OCI-LY7 (cell line): ENCODE results near the gene RNF212. TPM values are rescaled to one million over a fixed set of nuclear protein-coding genes. Genes with fewer than 3 reads are reported as not detected.

ENCODE experiments used
- BruUV-seq: library from RNA; stranded (reverse); fragments of 400-500 nt; replicated peaks from 2 replicates; lab custom pipeline; 2021; lab: Mats Ljungman, UMichigan
- CTCF ChIA-PET: fragments of 300-600 bp; sonication (Branson Sonifier 250); formaldehyde crosslinking; loops from one replicate; lab custom pipeline; 2022; ENCODE audit warnings: antibody characterized with exemption; ENCODE audit not compliant: unreplicated experiment; lab: Charles Lee
- POLR2A ChIA-PET: fragments of 300-600 bp; sonication (Branson Sonifier 250); formaldehyde crosslinking; loops from one replicate; lab custom pipeline; 2022; ENCODE audit warnings: antibody characterized with exemption; lab: Charles Lee
- DNase-seq: peaks from one replicate; pipeline ENCODE4 v3.0.0-alpha.2; 2015; ENCODE audit warnings: low spot score
- H2AFZ ChIP-seq: fragments of 200-600 bp; sonication (generic), shearing (Covaris generic); 2 replicates; pipeline ENCODE4 v1.6.1; 2014; ENCODE audit warnings: mild to moderate bottlenecking, antibody characterized with exemption, low read length, moderate library complexity
- H3K27ac ChIP-seq: fragments of 200-600 bp; sonication (generic); 2 replicates; pipeline ENCODE4 v1.5.1; 2014; ENCODE audit warnings: mixed run types, low read depth, mild to moderate bottlenecking, moderate library complexity, low read length, inconsistent platforms; ENCODE audit not compliant: poor library complexity, severe bottlenecking
- H3K36me3 ChIP-seq: fragments of 200-600 bp; sonication (generic); 2 replicates; pipeline ENCODE4 v1.6.1; 2014; ENCODE audit warnings: mild to moderate bottlenecking, antibody characterized with exemption, low read length, moderate library complexity, mixed read lengths; ENCODE audit not compliant: insufficient read depth
- H3K4me1 ChIP-seq: fragments of 200-600 bp; sonication (generic); 2 replicates; pipeline ENCODE4 v1.5.1; 2014; ENCODE audit warnings: mild to moderate bottlenecking, low read length; ENCODE audit not compliant: insufficient read depth, poor library complexity, severe bottlenecking
- H3K4me2 ChIP-seq: fragments of 200-600 bp; sonication (generic); 2 replicates; pipeline ENCODE4 v1.6.1; 2014; ENCODE audit warnings: mild to moderate bottlenecking, low read length
- H3K4me3 ChIP-seq: fragments of 200-600 bp; sonication (generic); 2 replicates; pipeline ENCODE4 v1.5.1; 2014; ENCODE audit warnings: mild to moderate bottlenecking, low read depth, low read length; ENCODE audit not compliant: poor library complexity, severe bottlenecking
- H3K79me2 ChIP-seq: fragments of 200-600 bp; sonication (generic); 2 replicates; pipeline ENCODE4 v1.6.1; 2016; ENCODE audit warnings: low read depth, mild to moderate bottlenecking, low read length, moderate library complexity, mixed read lengths; ENCODE audit not compliant: insufficient read depth
- H3K9me2 ChIP-seq: fragments of 200-600 bp; sonication (generic); 2 replicates; pipeline ENCODE4 v1.6.1; 2016; ENCODE audit warnings: mild to moderate bottlenecking, low read length, mixed read lengths; ENCODE audit not compliant: insufficient read depth
- H3K9me3 ChIP-seq: fragments of 200-600 bp; sonication (generic); 2 replicates; pipeline ENCODE4 v1.6.1; 2014; ENCODE audit warnings: mild to moderate bottlenecking, mixed run types, low read length, mixed read lengths
- H4K20me1 ChIP-seq: fragments of 200-600 bp; sonication (generic); 2 replicates; pipeline ENCODE4 v1.6.1; 2014; ENCODE audit warnings: mild to moderate bottlenecking, antibody characterized with exemption, low read length, moderate library complexity, mixed read lengths; ENCODE audit not compliant: insufficient read depth
- CTCF ChIP-seq: fragments of 200-600 bp; sonication (generic); conservative IDR thresholded peaks from 2 replicates; pipeline ENCODE4 v1.5.1; 2014; ENCODE audit warnings: mild to moderate bottlenecking, antibody characterized with exemption, low read length, moderate library complexity, mixed read lengths
- EZH2phosphoT487 ChIP-seq: fragments of 200-600 bp; sonication (generic); IDR thresholded peaks from 2 replicates; pipeline ENCODE4 v1.6.1; 2018; ENCODE audit warnings: low read depth, borderline replicate concordance, mild to moderate bottlenecking, mixed run types, antibody characterized with exemption, low read length, moderate library complexity, mixed read lengths
- intact Hi-C: fragments of 100-400 bp; cut with micrococcal nuclease; formaldehyde crosslinking; loops from one replicate; pipeline ENCODE4 v1.10.0; 2022; ENCODE audit not compliant: unreplicated experiment
- total RNA-seq, 2 experiments: library from RNA; depleted of rRNA in 1 of 2; stranded (reverse); fragments of >200 nt in 1 of 2; shearing (Covaris generic) in 1 of 2; gene quantifications; 2 replicates each; pipeline ENCODE4 v1.2.3, GENCODE V29; 2014 to 2022

The RNF212 gene
- total RNA-seq, 2 experiments from 2014 or later: not detected

GRCh38 chr4:1137063-1137776 lies 23.9 kb upstream of the RNF212 start:
- no peak overlapping the region for H2AFZ ChIP-seq
- ChIA-PET CTCF (no interaction called here), POLR2A (interaction anchor here (0.7 to 0.9 kb wide), 4 partner anchors 78 to 1463 kb away, joined by 3 to 5 read pairs (median 4); partner anchors contain the start of gene MAEA)
- no peaks in the 10 kb centered on the region for H3K79me2 ChIP-seq
- TF ChIP-seq EZH2phosphoT487 (no peak), CTCF (no peak)
- H3K36me3 ChIP-seq: no peaks in the 10 kb centered on the region
- peaks cover 7% of the 10 kb centered on the region for H3K4me1 ChIP-seq
- peak overlapping the region; percentile 19; the same call in 1 of the 2 replicates for H3K4me2 ChIP-seq
- BruUV-seq: no TSS peak
- intact Hi-C loops: loop anchor here (10.0 kb wide), 1 partner anchor 408 kb away; no protein-coding TSS in a partner anchor
- H3K4me3 ChIP-seq: no peak overlapping the region
- H4K20me1 ChIP-seq: no peaks in the 10 kb centered on the region
- DNase-seq: no peak
- no peaks in the 10 kb centered on the region for H3K9me2 ChIP-seq
- H3K9me3 ChIP-seq: no peaks in the 10 kb centered on the region
- no peak overlapping the region for H3K27ac ChIP-seq

GRCh38 chr4:1136048-1136447 lies 22.7 kb upstream of the RNF212 start:
- DNase-seq: peak; percentile 22
- Histone ChIP-seq H3K9me3 (no peaks in the 10 kb centered on the region), H2AFZ (no peak overlapping the region), H3K4me2 (no peak overlapping the region), H3K79me2 (no peaks in the 10 kb centered on the region), H3K9me2 (no peaks in the 10 kb centered on the region), H3K36me3 (no peaks in the 10 kb centered on the region), H3K4me3 (no peak overlapping the region), H3K27ac (no peak overlapping the region), H3K4me1 (peaks cover 7% of the 10 kb centered on the region), H4K20me1 (no peaks in the 10 kb centered on the region)
- no TSS peak for BruUV-seq
- intact Hi-C loops: loop anchor here (10.0 kb wide), 1 partner anchor 409 kb away; no protein-coding TSS in a partner anchor
- ChIA-PET CTCF (no interaction called here), POLR2A (interaction anchor here (0.7 to 1.0 kb wide), 2 partner anchors 13 to 83 kb away, joined by 4 read pairs; no protein-coding TSS in a partner anchor)
- TF ChIP-seq EZH2phosphoT487 (no peak), CTCF (no peak)

GRCh38 chr4:1133033-1133432 lies 19.7 kb upstream of the RNF212 start:
- Histone ChIP-seq H3K4me1 (no peaks in the 10 kb centered on the region), H2AFZ (peak overlapping the region; percentile 21; the same call in 1 of the 2 replicates), H3K36me3 (no peaks in the 10 kb centered on the region), H3K4me2 (no peak overlapping the region), H3K9me3 (no peaks in the 10 kb centered on the region), H3K79me2 (no peaks in the 10 kb centered on the region), H3K9me2 (no peaks in the 10 kb centered on the region), H3K4me3 (no peak overlapping the region), H3K27ac (no peak overlapping the region), H4K20me1 (no peaks in the 10 kb centered on the region)
- TF ChIP-seq CTCF (no peak), EZH2phosphoT487 (no peak)
- POLR2A ChIA-PET: no interaction called here
- CTCF ChIA-PET: no interaction called here
- no peak for DNase-seq
- intact Hi-C loops: loop anchor here (10.0 kb wide), 1 partner anchor 412 kb away; no protein-coding TSS in a partner anchor
- no TSS peak for BruUV-seq
